GM21529 (cell line): Measurements from ENCODE around the gene ABL1.
A peak's percentile ranks its signal among the peaks of the same experiment; 100 is the strongest.

Experiments
- ATAC-seq: cut with Tn5 transposase; IDR thresholded peaks from one replicate; pipeline ENCODE4 v1.9.1; 2021; ENCODE audit not compliant: unreplicated experiment

ABL1 gene

DNA sequence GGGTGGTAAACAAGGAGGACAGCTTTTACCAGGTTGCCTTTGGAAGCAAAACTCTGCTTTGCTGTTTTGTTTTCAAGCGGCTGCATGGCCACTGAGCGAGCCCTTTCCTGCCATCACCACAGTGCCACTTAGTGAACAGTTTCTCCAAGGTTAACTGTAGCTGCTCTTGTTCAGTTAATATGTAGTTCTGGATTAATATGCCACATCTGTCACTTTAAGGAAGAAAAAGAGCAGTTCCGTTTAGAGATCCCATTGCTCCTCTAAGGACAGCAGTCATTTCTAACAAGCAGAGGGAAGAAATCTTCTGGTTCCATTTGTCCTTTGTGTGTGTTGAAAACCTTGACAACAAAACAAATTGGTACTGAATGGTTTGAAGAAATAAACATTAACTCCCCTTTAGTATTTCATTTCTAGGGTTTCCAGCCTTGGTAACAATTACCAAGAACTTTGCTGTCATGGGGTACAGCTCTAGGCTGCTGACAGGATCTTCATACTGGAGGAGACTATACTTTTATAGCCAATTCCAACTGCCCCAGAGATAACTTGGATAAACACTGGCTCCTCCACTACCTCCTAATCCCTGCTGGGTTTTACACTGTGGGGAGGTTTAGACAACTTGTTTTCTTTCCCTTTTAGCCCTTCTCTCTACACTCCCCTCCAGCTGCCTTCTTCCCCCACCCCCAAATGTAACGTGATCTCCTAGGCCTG is 10.3 kb upstream of the ABL1 start:
- ATAC-seq = no peak

- no peak for ATAC-seq
These were observed 9.8 kb upstream of the ABL1 start for GRCh38 chr9:130825351-130825651.

DNA sequence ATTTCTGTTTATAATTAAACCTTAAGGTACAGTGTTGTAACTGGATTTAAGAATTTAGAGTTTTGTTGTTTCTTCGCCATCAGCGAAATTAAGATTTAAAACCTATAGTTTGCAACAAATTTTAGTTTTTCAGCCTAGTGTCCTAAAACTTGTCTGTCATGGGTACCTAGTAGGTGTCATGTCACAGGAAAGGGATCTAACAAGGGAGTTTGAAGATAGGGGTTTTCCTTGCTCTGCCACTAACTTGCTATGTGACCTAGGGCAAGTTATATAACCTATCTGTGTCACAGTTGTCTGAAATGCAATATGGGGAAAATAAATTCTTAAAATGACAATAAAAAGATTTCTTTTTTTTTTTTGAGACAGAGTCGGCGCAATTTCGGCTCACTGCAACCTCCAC is 9.2 kb upstream of the ABL1 start:
- no peak for ATAC-seq

DNA sequence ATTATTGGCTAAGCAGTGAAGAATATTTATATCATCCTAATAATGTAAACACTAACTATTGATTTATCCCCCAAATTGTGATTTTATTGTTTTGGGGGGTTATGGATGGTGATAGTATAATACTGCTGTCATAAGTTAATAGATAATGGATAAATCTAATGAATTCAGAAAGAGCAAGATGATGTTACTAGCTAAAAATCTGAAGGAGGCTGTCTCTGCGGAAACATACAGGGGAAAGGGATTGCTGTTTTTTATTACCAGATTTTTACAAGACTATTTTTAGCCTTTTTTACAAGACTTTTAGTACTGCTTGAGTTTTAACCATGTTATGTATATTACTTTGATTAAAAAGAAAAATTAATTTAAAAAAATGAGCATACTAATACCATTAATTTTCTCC is 5.3 kb upstream of the ABL1 start:
- no peak for ATAC-seq

DNA sequence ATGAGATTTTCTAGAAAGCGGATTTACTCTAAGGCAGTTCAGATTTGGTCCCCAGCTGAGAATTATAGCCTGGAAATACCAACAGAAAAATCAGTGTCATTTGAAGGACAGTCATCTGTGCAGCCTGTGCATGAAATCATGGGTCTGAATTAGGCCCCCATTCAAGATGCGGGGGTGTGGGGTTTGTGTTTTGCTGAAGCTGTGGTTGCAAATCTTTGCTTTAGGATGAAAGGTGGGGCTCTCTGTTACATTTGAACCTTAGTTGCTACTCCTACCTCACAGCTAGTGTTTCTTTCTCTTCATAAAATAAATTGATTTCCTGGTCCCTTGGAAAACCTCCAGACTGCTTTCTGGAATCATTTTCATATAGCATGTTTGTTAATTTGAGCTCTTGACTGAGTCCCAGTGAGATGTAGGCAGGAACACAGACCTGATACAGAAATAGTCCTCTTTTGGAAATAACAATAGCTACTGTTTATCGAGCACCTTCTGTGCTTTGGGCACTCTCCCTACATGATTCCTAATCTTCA is 4.8 kb upstream of the ABL1 start:
- ATAC-seq = no peak

DNA sequence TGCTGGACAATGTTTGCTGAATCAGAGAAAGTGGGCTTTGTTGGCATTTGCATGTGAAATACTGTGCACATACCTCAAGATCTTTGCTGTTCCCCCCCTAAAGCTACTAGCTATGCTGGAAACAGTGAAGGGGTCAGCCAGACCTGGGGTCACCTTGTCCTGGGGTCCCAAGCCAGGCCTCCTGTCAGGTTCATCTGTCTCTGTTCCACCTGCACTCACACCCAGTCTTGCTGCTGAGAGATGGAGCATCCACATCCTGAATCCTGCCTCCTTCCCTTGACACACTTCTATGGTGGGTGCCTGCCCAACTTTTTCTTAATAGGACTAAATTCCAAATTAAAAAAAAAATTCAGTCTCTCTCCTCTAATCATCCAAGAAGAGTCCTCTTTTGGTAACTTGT is 4.0 kb upstream of the ABL1 start:
- ATAC-seq = no peak

- ATAC-seq = no peak
These were observed 1.7 kb upstream of the ABL1 start for GRCh38 chr9:130833031-130833990.

- peak; percentile 38 for ATAC-seq
These were observed 616 bp downstream of the ABL1 start for GRCh38 chr9:130835441-130836298.

DNA sequence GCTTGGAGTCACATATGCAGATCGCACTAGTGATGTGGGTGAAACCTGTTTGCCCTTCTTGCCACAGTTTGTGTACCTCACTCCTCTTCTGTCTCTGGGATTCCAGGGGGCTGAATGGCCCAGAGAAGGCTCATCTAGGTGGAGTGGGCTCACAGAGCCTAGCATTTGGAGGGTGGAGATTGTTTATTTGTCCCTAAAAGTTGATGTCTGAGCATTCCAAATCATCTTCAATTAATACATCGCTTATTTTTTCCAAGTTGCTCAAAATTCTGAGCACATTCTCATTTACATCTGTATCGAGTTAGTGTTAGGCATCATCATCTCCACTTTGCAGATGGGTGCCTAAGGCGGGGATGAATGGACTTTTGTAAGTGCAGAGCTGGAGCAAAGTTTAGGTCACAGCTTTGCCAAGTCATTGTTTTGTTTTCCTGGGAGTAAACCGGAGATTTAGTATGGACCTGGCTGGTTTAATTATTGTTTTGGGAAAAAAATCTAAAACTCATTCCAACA is 2.0 kb downstream of the ABL1 start:
- no peak for ATAC-seq

DNA sequence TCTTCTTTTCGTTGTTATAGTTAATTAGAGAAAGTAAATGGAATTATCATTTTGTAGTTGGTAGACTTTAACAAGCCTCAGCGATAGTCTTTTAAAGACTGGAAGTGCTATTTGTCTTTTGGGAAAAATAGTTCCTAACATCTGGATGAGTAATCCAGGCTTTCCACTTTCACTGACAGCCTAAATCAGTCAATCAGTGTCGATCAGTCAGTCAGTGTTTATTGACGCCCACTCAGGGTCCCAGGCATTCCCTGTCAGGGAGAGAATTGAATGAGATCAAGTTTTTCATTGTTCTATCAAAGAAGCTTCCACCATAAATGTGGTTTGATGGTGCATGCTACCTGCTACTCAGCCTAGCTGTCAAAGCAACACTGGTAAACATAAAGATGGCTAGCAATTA is 2.6 kb downstream of the ABL1 start:
- no peak for ATAC-seq

DNA sequence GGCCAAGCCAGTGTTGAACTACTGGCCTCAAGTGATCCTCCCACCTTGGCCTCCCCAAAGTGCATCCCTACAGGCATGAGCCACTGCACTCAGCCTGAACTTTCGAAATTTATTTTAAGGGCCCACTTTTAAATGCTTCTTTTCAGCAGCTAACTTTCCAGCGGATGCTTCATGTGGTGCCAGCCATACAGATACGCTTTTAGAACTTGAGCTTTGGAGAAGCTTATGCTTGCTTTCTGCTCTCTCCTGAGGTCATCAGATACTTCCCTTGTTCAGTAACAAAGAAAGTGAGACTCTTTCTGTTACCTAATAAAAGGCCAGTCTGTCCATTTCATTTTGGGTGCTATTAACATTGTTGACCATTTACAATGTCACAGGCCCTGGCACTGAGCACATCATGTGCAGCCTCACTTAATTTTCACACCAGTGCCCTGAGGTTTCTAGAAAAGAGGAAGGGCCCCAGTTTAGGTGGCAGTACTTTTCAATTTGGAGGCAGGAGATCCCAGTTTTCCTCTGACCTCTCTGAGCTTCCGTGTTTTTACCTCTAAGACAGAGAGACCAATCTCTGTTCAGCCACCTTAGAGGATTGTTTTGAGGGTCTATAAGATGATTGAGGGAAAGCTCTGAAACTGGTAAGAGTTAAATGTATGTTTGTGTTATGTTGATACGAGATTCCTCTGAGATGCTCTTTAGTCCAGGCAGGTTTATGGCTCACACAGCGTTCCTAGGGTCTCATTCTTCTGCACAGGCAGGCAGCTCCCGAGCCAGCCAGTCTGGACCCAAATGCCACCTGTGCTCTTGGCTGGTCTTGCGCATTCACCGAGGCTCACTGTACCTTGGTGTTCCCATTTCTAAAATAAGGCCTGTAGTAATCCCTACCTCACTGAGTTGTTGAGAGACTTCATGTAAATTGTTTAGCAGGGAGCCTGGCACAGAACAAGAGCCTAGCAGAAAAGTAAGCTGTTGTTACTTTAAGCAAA is 4.4 kb downstream of the ABL1 start:
- no peak for ATAC-seq

DNA sequence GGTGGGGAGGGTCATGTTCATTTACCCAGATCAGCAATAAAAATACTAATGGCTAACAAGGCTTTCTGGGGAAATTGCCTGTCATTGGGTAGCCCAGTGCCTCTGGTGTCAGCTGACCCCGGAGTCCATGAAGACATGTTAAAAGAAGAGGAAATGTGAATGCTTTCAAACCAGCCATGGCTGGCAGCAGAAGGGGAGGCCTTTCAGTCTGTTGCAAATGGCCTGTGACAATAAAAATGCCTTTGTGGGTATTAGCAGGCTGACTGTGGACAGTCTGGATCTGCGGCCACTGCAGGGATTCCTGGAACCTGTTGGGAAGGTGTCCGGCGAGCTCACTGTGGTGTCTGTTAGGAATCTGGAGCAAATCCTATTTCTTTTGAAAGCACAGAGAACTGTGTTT is 7.5 kb downstream of the ABL1 start:
- no peak for ATAC-seq

DNA sequence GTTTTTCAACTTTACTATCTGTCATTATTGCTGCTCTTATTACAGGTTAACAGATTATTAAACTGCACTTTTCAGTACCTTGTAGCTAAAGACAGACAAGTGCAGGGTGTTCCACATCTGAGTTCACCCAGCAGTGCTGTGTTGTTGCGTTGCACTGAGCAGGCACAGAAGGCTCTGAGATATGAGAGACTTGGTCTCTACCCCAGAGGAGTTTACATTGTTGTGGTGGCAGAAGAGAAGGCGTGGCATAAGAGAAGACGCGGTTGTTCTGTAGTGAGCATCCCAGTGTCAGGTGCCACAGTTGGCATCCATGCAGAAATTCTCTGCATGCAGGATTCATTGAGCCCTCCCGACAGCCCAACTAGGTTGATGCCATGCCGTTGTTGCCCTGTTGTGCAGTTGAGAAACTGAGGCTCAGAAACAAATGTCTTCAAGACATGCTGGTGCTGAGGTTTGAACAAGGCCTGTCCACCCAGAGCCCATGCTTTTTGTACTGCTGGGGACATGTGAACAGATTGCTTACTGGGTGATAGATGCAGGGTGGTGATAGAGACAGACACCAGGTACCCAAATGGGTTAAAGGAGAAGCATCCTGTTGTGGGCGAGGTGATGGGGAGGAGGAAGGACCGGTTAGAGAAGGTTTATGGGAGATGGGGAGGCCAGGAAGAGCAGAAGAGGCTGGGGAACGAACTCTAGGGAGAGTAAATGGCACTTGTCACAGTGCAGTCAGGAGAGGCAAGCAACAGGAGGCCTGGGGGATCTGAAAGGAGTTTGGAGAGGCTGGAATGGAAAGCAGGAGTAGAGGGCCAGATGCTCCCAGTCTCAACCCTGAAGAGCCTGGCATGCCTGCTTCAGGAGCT is 8.2 kb downstream of the ABL1 start:
- no peak for ATAC-seq

GRCh38 chr9:130844044-130844451 is 9.0 kb downstream of the ABL1 start:
- no peak for ATAC-seq

- no peak for ATAC-seq
These were observed 10.2 kb downstream of the ABL1 start for GRCh38 chr9:130845254-130845653.

DNA sequence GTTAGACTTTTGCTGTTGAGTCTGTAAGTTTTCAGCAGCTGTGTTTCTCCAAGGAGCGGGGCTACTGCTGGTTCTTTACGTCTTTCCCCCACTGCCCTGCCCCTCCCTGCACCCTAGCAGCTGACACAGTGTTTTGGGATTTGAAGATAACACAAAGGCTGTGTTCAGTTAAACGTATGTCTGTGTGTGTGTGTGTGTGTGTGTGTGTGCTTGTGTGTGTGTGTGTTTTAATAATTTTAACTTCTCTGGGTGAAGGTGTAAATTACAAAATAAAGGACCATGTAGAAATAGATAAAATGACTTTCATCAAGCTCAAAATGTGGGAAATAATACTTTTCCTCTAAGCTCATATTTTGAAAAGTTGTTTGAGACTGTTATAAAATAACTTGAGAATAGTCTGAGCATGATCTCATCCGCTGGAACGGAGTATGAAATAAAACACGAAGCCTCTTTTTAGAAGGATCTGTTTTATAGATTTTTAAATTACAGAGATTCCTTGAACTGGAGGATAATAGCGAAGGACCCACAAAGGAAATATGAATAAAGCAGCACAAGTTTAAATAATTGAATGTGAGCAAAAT is 10.9 kb downstream of the ABL1 start:
- no peak for ATAC-seq

DNA sequence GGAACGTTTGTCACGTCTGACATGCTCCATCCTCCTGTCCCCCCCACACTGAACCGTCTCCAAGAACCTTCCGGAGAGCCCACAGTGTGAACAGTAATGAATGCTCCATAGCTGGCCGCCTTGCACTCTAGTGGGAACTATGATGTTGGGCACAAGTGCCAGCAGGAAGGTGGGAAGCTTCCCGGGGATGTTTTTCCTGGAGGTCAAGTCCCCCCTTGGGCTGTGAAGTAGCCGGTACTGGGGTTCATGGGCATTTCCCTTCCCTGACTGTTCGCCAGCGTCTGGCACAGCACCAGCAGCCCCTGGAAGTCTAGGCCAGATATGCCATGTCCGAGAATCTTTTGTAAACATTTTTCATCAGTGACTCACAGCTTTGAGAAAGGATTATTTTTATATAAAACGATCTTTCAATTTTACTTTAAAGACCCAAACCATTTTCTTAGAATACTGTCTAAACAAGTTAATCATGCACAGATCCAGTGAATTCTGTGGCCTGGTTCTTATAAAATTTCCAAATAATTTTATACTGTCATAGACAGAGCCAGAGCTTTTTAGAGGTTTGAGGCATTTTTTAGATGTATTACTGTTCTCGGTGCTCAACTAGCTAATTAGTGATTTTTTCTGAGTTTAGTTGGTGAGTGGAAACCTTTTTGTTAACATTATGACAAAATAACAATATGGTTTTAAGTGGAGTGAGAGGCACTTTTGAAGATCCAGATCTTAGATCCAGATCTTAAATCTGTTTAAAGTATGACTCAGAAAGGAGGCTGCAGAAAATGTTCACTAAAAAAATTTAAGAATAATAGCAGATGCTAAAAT is 11.6 kb downstream of the ABL1 start:
- ATAC-seq = no peak
